GM12878 (cell line): Measurements from ENCODE around the gene MAGED4. TPM values are rescaled to one million over a fixed set of nuclear protein-coding genes. Genes with fewer than 3 reads are reported as not detected.

Experiments
- ATAC-seq: fragments of 200-7000 bp; cut with Tn5 transposase; 3 replicates; pipeline ENCODE4 v1.9.1; 2020; ENCODE audit warnings: mild to moderate bottlenecking, moderate library complexity
- BruUV-seq: library from RNA; stranded (reverse); fragments of 400-500 nt; replicated peaks from 2 replicates; lab custom pipeline; 2021; lab: Mats Ljungman, UMichigan
- CTCF ChIA-PET: fragments of 300-600 bp; sonication (Branson Sonifier 250); formaldehyde crosslinking; extraction: SDS; loops from one replicate; lab custom pipeline; 2021; ENCODE audit warnings: inconsistent platforms; lab: Yijun Ruan, JAX
- POLR2A ChIA-PET: fragments of 350-600 bp; formaldehyde crosslinking; extraction: SDS; loops from one replicate; lab custom pipeline; 2021; ENCODE audit warnings: inconsistent platforms; lab: Charles Lee
- RAD21 ChIA-PET: fragments of 300-600 bp; sonication (Branson Sonifier 250); formaldehyde crosslinking; loops from one replicate; lab custom pipeline; 2023; ENCODE audit warnings: antibody characterized with exemption; ENCODE audit not compliant: unreplicated experiment; lab: Charles Lee
- SMC1A ChIA-PET: fragments of 300-600 bp; sonication (Branson Sonifier 250); formaldehyde crosslinking; loops from one replicate; lab custom pipeline; 2023; ENCODE audit not compliant: unreplicated experiment, uncharacterized antibody; lab: Charles Lee
- DNase-seq: peaks from one replicate; pipeline ENCODE4 v3.0.0-alpha.2; 2011; ENCODE audit warnings: low read depth, low spot score
- FAIRE-seq: peaks from 3 replicates; lab custom pipeline; 2011; peaks lifted over from hg19 to GRCh38; lab: Jason Lieb, UNC
- H2AFZ ChIP-seq: 2 replicates; pipeline ENCODE4 v1.6.0; 2011; ENCODE audit warnings: low read depth, low read length, control low read depth; ENCODE audit not compliant: control insufficient read depth
- H3K27ac ChIP-seq: 2 replicates; pipeline ENCODE4 v1.5.1; 2011; ENCODE audit warnings: control low read depth; ENCODE audit not compliant: control insufficient read depth, insufficient read depth
- H3K27me3 ChIP-seq, 2 experiments: replicated peaks in 1 of 2; 2 replicates each; pipeline versions ENCODE4 v1.6.0 to v1.6.1; 2011; ENCODE audit warnings: low read length in 1 of 2; ENCODE audit not compliant: control insufficient read depth in 2 of 2, insufficient read depth in 2 of 2
- H3K36me3 ChIP-seq, 2 experiments: 2 replicates each; pipeline ENCODE4 v1.5.1; 2011; ENCODE audit warnings: low read length in 1 of 2; ENCODE audit not compliant: control insufficient read depth in 2 of 2, insufficient read depth in 2 of 2
- H3K4me1 ChIP-seq: 2 replicates; pipeline ENCODE4 v1.6.1; 2011; ENCODE audit warnings: mild to moderate bottlenecking, low read length, moderate library complexity, mixed read lengths; ENCODE audit not compliant: control insufficient read depth, insufficient read depth
- H3K4me2 ChIP-seq: 2 replicates; pipeline ENCODE4 v1.6.0; 2011; ENCODE audit warnings: control low read depth; ENCODE audit not compliant: control insufficient read depth, insufficient read depth
- H3K4me3 ChIP-seq: fragments of 200-600 bp; sonication (generic); 2 replicates; pipeline ENCODE4 v1.5.1; 2016
- H3K79me2 ChIP-seq: 2 replicates; pipeline ENCODE4 v1.6.0; 2011; ENCODE audit warnings: low read length; ENCODE audit not compliant: control insufficient read depth, insufficient read depth
- H3K9ac ChIP-seq: 2 replicates; pipeline ENCODE4 v1.8.0; 2011; ENCODE audit warnings: low read length, control low read depth, mixed read lengths; ENCODE audit not compliant: control insufficient read depth, insufficient read depth
- H3K9me3 ChIP-seq: replicated peaks from 3 replicates; pipeline ENCODE4 v1.5.1; 2011; ENCODE audit warnings: mild to moderate bottlenecking, low read length; ENCODE audit not compliant: control insufficient read depth, insufficient read depth
- H4K20me1 ChIP-seq: 2 replicates; pipeline ENCODE4 v1.6.0; 2011; ENCODE audit not compliant: control insufficient read depth, insufficient read depth
- EZH2 ChIP-seq: IDR thresholded peaks from 2 replicates; pipeline ENCODE4 v1.6.1; 2012; ENCODE audit warnings: low read depth, mild to moderate bottlenecking, control low read depth, inconsistent platforms, low read length, borderline replicate concordance; ENCODE audit not compliant: control insufficient read depth
- HDAC2 ChIP-seq: fragments of 200-600 bp; sonication (generic); IDR thresholded peaks from 2 replicates; pipeline ENCODE4 v1.6.1; 2017
- NFXL1 ChIP-seq: fragments of 450-650 bp; IDR thresholded peaks from 2 replicates; pipeline ENCODE4 v1.6.1; 2017; ENCODE audit warnings: antibody characterized with exemption, mild to moderate bottlenecking, borderline replicate concordance
- NFYB ChIP-seq: IDR thresholded peaks from 2 replicates; pipeline ENCODE4 v1.6.1; 2011; ENCODE audit warnings: low read depth, mild to moderate bottlenecking, low read length, improper control_type of control experiment, moderate library complexity; ENCODE audit not compliant: insufficient read depth
- PML ChIP-seq: IDR thresholded peaks from 2 replicates; pipeline ENCODE4 v1.6.1; 2012; ENCODE audit warnings: low read length, inconsistent platforms
- STAT3 ChIP-seq: IDR thresholded peaks from 2 replicates; pipeline ENCODE4 v1.6.1; 2011; ENCODE audit warnings: low read depth, low read length, improper control_type of control experiment
- WRNIP1 ChIP-seq: IDR thresholded peaks from 2 replicates; pipeline ENCODE4 v1.6.1; 2011; ENCODE audit warnings: low read depth, low read length, improper control_type of control experiment, borderline replicate concordance
- ZNF384 ChIP-seq: IDR thresholded peaks from 2 replicates; pipeline ENCODE4 v1.6.1; 2012; ENCODE audit warnings: low read depth, mild to moderate bottlenecking, low read length, improper control_type of control experiment, borderline replicate concordance
- WGBS: methylation state at CpG from one replicate; pipeline ENCODE4 v1.1.6; 2016; ENCODE audit warnings: low lambda C conversion rate; ENCODE audit not compliant: insufficient replicate concordance, insufficient coverage; ENCODE audit errors: missing lambda C conversion rate; 5-methylcytosine and 5-hydroxymethylcytosine counted together
- in situ Hi-C: fragments of 300-500 bp; cut with MboI; formaldehyde crosslinking; loops from 9 replicates; pipeline ENCODE4 v1.14.3; 2018; ENCODE audit warnings: mixed read lengths
- intact Hi-C: fragments of 100-400 bp; cut with micrococcal nuclease; formaldehyde crosslinking; loops from one replicate; pipeline ENCODE4 v1.14.2; 2022; ENCODE audit not compliant: unreplicated experiment
- polyA plus RNA-seq, 11 experiments: library from polyadenylated mRNA; depleted of rRNA in 4 of 11; unstranded in 6 of 11; stranded (reverse) in 5 of 11; fragments of >200 nt; fragmentation: Nextera tagmentation in 4 of 11; fragmentation: Illumina TruSeq in 1 of 11; extraction: Ambion mirVana in 4 of 11; extraction: Trizol in 1 of 11; gene quantifications; 1 replicate in 1 of 11; 2 replicates in 10 of 11; pipeline versions ENCODE4 v1.2.1 to v1.2.3, GENCODE V29; 2011 to 2016; ENCODE audit warnings: inconsistent platforms in 2 of 11, missing spikeins in 2 of 11, low read depth in 1 of 11
- total RNA-seq, 4 experiments: library from RNA; depleted of rRNA in 3 of 4; stranded (reverse); fragments of >200 nt in 3 of 4; fragmentation: Illumina TruSeq in 1 of 4; extraction: Trizol in 1 of 4; gene quantifications; 2 replicates each; pipeline versions ENCODE4 v1.2.1 to v1.2.3, GENCODE V29; 2013 to 2021
- TF ChIP-seq, protein P1 (sequence below): IDR thresholded peaks from 2 replicates; pipeline ENCODE4 v1.6.1; 2011; ENCODE audit warnings: low read depth, mild to moderate bottlenecking, low read length, moderate library complexity, borderline replicate concordance; ENCODE audit errors: extremely low read depth
- TF ChIP-seq, protein P2 (sequence below): IDR thresholded peaks from 2 replicates; pipeline ENCODE4 v1.6.1; 2011; ENCODE audit warnings: low read depth, low read length, improper control_type of control experiment, borderline replicate concordance

The MAGED4 gene
- total and polyA plus RNA-seq, 10 of the 15 experiments (the other 5 are each of a cell fraction or from before 2014, with no cell fraction given) = not detected

DNA sequence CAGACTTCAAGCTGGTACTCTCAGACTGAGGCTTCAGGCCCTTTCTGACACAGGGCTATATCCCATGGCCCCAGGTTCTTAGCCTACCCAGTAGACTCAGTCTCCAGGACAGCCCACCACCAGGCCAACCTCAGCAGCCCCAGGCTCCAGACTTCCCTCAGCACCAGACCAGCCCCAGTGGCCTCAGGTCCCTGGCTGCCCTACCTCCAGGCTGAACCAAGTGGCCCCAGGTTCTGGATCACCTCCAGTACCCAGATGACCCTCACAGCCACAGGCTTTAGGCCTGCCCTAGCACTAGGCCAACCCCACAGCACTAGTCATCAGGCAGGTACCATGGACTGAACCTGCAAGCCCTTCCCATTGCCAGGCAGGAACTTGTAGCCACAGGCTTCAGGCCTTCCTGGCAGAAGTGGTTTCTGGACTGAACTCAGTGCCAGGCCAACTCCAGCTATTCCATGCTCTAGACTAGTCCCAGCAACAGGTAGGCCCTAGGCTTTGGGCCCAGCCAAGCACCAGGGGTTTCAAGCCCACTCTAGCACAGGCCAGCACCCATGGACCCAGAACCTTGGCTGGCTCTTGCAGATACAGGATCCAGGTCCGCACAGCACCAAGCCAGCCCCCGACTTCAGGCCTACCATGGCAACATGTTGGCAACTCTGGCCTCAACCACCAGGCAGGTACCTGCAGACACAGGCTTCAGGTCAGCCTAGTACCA lies 45.7 kb upstream of the MAGED4 start:
- ChIA-PET RAD21 (no interaction called here), SMC1A (no interaction called here), POLR2A (interaction anchor here (0.5 kb wide), 1 partner anchor 1171 kb away, joined by 3 read pairs; no protein-coding TSS in a partner anchor), CTCF (no interaction called here)
- Histone ChIP-seq H3K4me2 (no peak overlapping the region), H3K27ac (no peak overlapping the region), H3K9me3 (no peaks in the 10 kb centered on the region), H4K20me1 (no peaks in the 10 kb centered on the region), H3K36me3 (no peaks in the 10 kb centered on the region), H3K9ac (no peak overlapping the region), H3K4me3 (no peak overlapping the region), H2AFZ (no peak overlapping the region), H3K4me1 (no peaks in the 10 kb centered on the region), H3K79me2 (no peaks in the 10 kb centered on the region), H3K27me3 (no peaks in the 10 kb centered on the region)
- TF ChIP-seq NFXL1 (no peak), STAT3 (no peak), PML (no peak), EZH2 (no peak), ZNF384 (no peak), HDAC2 (no peak), NFYB (no peak), WRNIP1 (no peak)
- TF ChIP-seq, protein P1, sequence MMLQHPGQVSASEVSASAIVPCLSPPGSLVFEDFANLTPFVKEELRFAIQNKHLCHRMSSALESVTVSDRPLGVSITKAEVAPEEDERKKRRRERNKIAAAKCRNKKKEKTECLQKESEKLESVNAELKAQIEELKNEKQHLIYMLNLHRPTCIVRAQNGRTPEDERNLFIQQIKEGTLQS = no peak
- TF ChIP-seq, protein P2, sequence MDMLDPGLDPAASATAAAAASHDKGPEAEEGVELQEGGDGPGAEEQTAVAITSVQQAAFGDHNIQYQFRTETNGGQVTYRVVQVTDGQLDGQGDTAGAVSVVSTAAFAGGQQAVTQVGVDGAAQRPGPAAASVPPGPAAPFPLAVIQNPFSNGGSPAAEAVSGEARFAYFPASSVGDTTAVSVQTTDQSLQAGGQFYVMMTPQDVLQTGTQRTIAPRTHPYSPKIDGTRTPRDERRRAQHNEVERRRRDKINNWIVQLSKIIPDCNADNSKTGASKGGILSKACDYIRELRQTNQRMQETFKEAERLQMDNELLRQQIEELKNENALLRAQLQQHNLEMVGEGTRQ = no peak
- no peak for FAIRE-seq
- DNase-seq = no peak
- WGBS = 43% methylated on average over 2 of the region's 2 CpGs
- BruUV-seq = no TSS peak
- intact Hi-C loops = no loop called here
- in situ Hi-C loops = no loop called here
- no peak for ATAC-seq
